Large intestine (tissue), 3 donors: ENCODE measurements around the gene DYNC1LI2. TPM values are rescaled to one million over a fixed set of nuclear protein-coding genes. Genes with fewer than 3 reads are reported as not detected.
"Not testable (repeated sequence)": the region's sequence is repeated elsewhere in the genome, so short reads cannot be mapped to it uniquely, and the experiment has no call there.

Source experiments
- DNase-seq, 2 donors: peaks; one replicate each; pipeline versions ENCODE4 v3.0.0 to v3.0.0-alpha.2; 2013
- H3K27ac ChIP-seq: one replicate; pipeline ENCODE4 v1.5.1; 2013; ENCODE audit warnings: low read length
- H3K27me3 ChIP-seq: 2 replicates; pipeline ENCODE4 v1.6.1; 2013; ENCODE audit warnings: low read length; ENCODE audit not compliant: control insufficient read depth, insufficient read depth
- H3K36me3 ChIP-seq: 2 replicates; pipeline ENCODE4 v1.6.1; 2013; ENCODE audit warnings: low read length; ENCODE audit not compliant: control insufficient read depth, insufficient read depth
- H3K4me1 ChIP-seq: one replicate; pipeline ENCODE4 v1.6.1; 2013; ENCODE audit warnings: low read length; ENCODE audit not compliant: control insufficient read depth, insufficient read depth
- H3K4me3 ChIP-seq: one replicate; pipeline ENCODE4 v1.5.1; 2013; ENCODE audit warnings: low read length
- H3K9me3 ChIP-seq: one replicate; pipeline ENCODE4 v1.6.1; 2013; ENCODE audit warnings: mild to moderate bottlenecking, low read depth, low read length, moderate library complexity; ENCODE audit not compliant: control insufficient read depth
- WGBS: methylation state at CpG from one replicate; pipeline ENCODE4 v1.1.5; 2013; ENCODE audit warnings: low lambda C conversion rate; ENCODE audit not compliant: insufficient coverage; 5-methylcytosine and 5-hydroxymethylcytosine counted together
- polyA plus RNA-seq: library from polyadenylated mRNA; unstranded; fragments of 120-200 nt; gene quantifications from one replicate; pipeline ENCODE4 v1.2.1, GENCODE V29; 2013

The DYNC1LI2 gene
- polyA plus RNA-seq, 1 donor, result 107 TPM

DNA sequence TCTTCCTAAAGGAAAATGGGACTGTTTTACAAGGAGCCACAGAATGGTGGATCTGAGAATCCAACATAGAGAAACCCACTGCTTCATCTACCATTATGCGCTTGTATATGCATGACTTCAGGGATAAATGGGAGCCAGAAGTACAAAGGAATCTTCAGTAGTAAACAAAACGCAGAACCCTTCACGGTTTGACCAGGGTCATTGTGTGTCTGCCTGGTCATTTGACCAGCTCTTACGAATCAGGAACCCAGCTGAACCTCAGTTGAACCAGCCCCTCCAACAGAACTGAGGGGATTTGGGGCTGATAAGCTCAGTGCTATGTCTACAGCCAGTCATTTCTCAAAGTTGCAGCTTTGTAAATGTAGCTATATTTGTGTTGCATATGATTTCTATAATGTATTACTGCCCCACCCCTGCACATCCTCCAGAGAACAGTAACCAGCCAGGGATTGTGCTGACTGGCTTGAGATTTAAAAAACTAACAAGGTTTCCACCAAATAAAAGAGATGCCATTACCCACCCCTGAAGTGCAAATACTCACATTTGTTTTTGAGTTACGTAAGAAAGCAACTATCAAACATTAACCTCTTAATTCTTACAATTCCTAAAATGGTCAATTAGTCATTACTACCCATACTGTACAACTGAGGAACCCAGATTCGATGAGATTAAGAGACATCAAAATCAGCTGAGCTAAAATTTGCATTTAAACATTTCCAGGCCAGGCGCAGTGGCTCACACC is 61.1 kb downstream of the DYNC1LI2 start:
- H3K27ac ChIP-seq, result no peak overlapping the region
- no peak for DNase-seq
- H3K27me3 ChIP-seq, result no peaks in the 10 kb centered on the region
- no peaks in the 10 kb centered on the region for H3K36me3 ChIP-seq
- peaks cover 5% of the 10 kb centered on the region for H3K4me1 ChIP-seq
- WGBS, result no CpG with 5 or more reads among the region's 7 CpGs
- no peaks in the 10 kb centered on the region for H3K9me3 ChIP-seq
- H3K4me3 ChIP-seq, result no peak overlapping the region

DNA sequence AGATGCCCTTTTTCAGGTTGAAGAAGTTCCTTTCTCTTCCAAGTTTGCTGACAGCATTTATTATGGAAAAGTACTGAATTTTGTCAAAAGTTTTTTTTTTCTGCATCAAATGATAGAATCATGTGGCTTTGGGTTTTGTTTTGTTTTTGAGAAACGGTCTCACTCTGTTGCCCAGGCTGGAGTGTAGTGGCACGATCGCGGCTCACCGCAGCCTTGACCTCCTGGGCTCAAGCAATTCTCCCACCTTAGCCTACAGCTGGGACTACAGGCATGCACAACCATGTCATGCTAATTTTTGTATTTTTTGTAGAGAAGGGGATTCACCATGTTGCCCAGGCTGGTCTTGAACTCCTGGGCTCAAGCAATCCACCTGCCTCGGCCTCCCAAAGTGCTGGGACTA is 62.1 kb downstream of the DYNC1LI2 start:
- DNase-seq, result no peak
- no CpG with 5 or more reads among the region's 6 CpGs for WGBS

DNA sequence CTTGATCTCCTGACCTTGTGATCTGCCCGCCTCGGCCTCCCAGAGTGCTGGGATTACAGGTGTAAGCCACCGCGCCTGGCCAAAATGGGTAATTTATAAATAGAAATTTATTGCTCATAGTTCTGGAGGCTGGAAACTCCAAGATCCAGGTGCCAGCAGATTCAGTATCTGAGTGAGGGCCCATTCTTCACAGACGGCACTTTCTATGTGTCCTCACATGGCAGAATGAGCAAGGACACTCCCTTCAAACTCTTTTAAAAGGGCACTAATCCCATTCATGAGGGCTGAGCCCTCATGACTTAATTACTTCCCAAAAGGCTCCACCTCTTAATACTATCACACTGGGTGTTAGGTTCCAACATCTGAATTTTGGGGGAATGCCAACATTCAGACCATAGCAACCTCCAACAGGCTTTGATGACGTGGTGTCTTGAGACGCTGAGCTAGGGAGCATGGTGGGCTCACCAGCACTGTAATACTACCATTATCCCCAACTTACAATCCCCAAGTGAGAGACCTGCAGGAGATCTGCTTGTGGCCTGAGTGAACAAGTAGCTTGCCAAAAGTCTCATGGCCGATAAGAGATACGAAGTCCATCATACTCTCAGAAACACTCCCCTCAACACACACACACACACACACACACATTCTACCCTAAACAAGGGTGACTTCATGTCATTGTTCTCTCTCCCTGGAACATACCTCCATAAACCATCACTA is 63.3 kb downstream of the DYNC1LI2 start:
- Histone ChIP-seq H3K9me3 (no peaks in the 10 kb centered on the region), H3K27ac (no peak overlapping the region)
- peak in 1 of 2 donors; percentile 41 for DNase-seq

More for the DNA sequence above, 62.1 kb downstream of the DYNC1LI2 start:
- H3K36me3 ChIP-seq, result no peaks in the 10 kb centered on the region
- H3K4me3 ChIP-seq, result no peak overlapping the region
- H3K27me3 ChIP-seq, result no peaks in the 10 kb centered on the region
- H3K4me1 ChIP-seq, result no peaks in the 10 kb centered on the region
- H3K9me3 ChIP-seq, result no peaks in the 10 kb centered on the region
- no peak overlapping the region for H3K27ac ChIP-seq

DNA sequence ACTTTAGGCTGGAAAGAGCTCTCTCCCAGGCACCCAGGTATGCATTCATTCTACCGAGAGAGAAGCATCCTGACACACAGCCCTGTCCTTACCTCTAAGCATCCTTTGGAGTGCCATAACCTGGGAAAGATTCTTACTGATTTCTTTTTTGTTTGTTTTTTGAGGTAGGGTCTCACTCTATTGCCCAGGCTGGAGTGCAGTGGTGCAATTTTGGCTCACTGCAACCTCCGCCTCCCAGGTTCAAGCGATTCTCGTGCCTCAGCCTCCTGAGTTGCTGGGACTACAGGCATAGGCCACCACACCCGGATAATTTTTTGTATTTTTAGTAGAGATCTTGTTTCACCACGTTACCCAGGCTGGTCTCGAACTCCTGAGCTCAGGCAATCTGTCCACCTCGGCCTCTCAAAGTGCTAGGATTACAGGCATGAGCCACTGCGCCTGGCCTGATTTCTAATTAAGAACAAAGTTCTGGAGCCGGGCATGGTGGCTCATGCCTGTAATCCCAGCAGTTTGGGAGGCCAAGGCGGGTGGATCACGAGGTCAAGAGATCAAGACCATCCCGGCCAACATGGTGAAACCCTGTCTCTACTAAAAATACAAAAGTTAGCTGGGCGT is 65.8 kb downstream of the DYNC1LI2 start:
- H3K4me1 ChIP-seq, H3K9me3 ChIP-seq, H3K27me3 ChIP-seq, H3K4me3 ChIP-seq, H3K27ac ChIP-seq, DNase-seq, H3K36me3 ChIP-seq: not testable (repeated sequence)
- no CpG with 5 or more reads among the region's 14 CpGs for WGBS

More for the DNA sequence above, 63.3 kb downstream of the DYNC1LI2 start:
- 40% methylated on average over 1 of the region's 9 CpGs for WGBS
- H3K4me3 ChIP-seq, result no peak overlapping the region
- no peaks in the 10 kb centered on the region for H3K4me1 ChIP-seq
- H3K27me3 ChIP-seq, result no peaks in the 10 kb centered on the region
- no peaks in the 10 kb centered on the region for H3K36me3 ChIP-seq

DNA sequence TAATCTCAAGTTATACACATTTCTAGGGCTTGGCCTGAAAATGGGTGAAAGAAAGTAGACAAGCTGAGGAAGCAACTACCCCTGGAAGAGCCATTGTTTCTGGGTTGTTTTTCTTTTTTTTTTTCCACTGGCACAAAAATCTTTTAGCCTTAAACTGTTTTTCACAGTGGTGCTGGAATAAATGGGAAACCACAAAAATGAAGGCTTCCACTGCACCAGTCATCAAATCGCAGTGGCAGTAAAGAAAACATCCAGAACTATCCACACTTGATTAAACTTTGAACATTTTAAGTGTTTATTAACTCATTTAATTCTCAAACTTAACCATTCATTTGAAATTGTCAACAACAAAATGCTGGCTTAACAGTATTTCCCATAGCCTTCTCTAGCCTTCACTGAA is 69.1 kb downstream of the DYNC1LI2 start:
- Histone ChIP-seq H3K36me3 (peaks cover 4% of the 10 kb centered on the region), H3K27ac (no peak overlapping the region), H3K27me3 (no peaks in the 10 kb centered on the region), H3K4me3 (no peak overlapping the region), H3K9me3 (no peaks in the 10 kb centered on the region), H3K4me1 (no peaks in the 10 kb centered on the region)
- DNase-seq, result no peak
- no CpG with 5 or more reads among the region's 1 CpG for WGBS

DNA sequence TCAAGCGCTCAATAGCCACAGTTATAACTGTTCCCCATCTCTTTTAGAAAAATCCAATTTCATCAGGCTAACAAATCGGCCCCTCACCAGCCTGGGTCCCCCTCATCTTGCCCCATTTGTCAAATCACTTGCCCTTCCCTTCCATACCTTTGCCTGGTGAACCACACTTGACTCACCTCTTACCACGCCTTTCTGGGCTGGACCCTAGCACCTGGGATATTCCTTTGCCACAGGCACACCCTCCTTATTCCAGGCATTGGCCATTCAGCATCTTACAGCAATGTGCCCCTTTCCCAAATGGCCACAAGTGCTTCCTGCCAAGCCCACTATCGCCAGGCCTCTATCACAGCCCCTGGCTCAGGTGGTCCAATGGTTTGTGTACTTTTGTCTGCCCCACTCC is 69.7 kb downstream of the DYNC1LI2 start:
- Histone ChIP-seq H3K9me3 (no peaks in the 10 kb centered on the region), H3K36me3 (peaks cover 6% of the 10 kb centered on the region), H3K27ac (no peak overlapping the region), H3K4me1 (no peaks in the 10 kb centered on the region), H3K27me3 (no peaks in the 10 kb centered on the region), H3K4me3 (no peak overlapping the region)
- DNase-seq, result no peak
- WGBS, result 100% methylated on average over 2 of the region's 4 CpGs

DNA sequence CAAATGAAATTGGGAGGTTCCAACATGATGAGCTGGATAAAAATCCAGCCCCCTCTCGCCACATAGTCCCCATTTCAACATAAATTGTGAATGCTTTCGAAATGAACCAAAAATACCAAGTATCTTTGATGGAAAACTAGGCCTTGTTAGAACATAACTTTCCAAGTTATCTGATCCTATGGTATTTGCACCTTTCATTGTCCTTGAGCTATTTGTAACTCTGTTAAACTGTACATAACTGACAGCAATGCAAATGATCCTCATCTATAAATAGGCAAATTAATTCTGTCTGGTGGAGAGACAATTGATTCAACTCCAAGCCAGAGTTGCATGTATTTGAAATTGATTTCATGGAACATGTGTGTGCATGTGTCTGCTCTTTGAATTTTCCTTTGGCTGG is 73.1 kb downstream of the DYNC1LI2 start:
- Histone ChIP-seq H3K9me3 (no peaks in the 10 kb centered on the region), H3K36me3 (peaks cover 10% of the 10 kb centered on the region), H3K4me3 (no peak overlapping the region), H3K27ac (no peak overlapping the region), H3K27me3 (no peaks in the 10 kb centered on the region), H3K4me1 (no peaks in the 10 kb centered on the region)
- WGBS, result no CpG with 5 or more reads among the region's 2 CpGs
- DNase-seq, result no peak

DNA sequence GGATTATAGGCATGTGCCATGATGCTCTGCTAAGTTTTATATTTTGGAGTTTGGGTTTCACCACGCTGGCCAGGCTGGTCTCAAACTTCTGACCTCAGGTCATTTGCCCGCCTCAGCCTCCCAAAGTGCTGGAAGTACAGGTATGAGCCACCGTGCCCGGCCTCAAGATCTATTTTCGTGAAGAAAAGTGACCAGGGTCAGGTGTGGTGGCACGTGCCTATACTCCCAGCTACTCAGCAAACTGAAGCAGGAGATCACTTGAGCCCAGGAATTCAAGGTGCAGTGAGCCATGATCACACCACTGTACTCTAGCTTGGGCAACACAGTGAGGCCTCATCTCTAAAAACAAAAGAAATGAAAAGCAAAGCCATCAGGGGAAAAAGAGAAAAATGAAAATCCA is 73.6 kb downstream of the DYNC1LI2 start:
- DNase-seq, result no peak
- H3K4me1 ChIP-seq, result no peaks in the 10 kb centered on the region
- H3K4me3 ChIP-seq, result no peak overlapping the region
- no peaks in the 10 kb centered on the region for H3K27me3 ChIP-seq
- peaks cover 11% of the 10 kb centered on the region for H3K36me3 ChIP-seq
- WGBS, result no CpG with 5 or more reads among the region's 6 CpGs
- no peak overlapping the region for H3K27ac ChIP-seq
- no peaks in the 10 kb centered on the region for H3K9me3 ChIP-seq

DNA sequence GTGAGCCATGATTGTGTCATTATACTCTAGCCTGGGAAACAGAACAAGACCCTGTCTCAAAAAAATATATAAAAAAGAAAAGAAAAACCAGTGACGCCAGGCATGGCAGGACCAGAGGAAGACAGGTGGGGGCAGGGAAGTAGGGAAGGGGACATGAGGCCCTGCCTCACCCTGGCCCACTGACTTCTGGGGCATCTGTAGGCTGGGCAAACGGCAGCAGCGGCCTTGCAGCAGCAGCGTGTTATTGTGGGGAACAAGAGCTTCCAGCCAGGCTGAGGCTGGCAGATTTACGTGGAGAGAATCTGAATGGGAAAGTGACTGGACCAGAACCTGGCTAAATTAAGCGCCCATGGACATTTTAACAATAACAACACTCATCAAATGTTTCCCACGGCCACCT is 74.2 kb downstream of the DYNC1LI2 start:
- no peak overlapping the region for H3K4me3 ChIP-seq

DNA sequence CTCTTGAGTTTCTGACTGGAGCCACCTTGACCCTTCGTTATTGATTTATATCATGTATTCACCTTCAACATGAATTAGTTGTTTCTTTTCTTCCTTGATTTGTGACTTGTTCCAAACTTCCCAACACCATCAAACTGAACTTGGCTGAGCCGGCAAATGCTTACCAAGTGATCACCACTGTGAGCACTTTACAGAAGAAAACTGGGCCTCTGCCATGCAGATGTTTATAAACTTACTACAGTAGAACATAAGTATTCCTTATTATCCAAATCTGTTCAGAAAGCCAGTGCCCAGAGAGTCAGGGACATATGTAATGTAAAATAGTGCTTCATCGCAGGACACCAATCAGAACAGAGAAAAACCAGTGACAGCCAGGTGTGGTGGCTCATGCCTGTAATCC is 74.8 kb downstream of the DYNC1LI2 start:
- no peak overlapping the region for H3K4me3 ChIP-seq
- no peaks in the 10 kb centered on the region for H3K4me1 ChIP-seq
- H3K36me3 ChIP-seq, result peaks cover 11% of the 10 kb centered on the region
- no CpG with 5 or more reads among the region's 3 CpGs for WGBS
- no peak overlapping the region for H3K27ac ChIP-seq
- H3K27me3 ChIP-seq, result no peaks in the 10 kb centered on the region
- H3K9me3 ChIP-seq, result no peaks in the 10 kb centered on the region
- no peak for DNase-seq

More for the DNA sequence above, 74.2 kb downstream of the DYNC1LI2 start:
- Histone ChIP-seq H3K27me3 (no peaks in the 10 kb centered on the region), H3K27ac (no peak overlapping the region), H3K4me1 (no peaks in the 10 kb centered on the region), H3K9me3 (no peaks in the 10 kb centered on the region), H3K36me3 (peaks cover 11% of the 10 kb centered on the region)
- WGBS, result 100% methylated on average over 1 of the region's 7 CpGs
- no peak for DNase-seq
